H1 (cell line): ENCODE measurements around the gene ERP29. TPM values are rescaled to one million over a fixed set of nuclear protein-coding genes. Genes with fewer than 3 reads are reported as not detected.

Experiments
- CTCF ChIA-PET: fragments of 300-600 bp; sonication (Branson Sonifier 250); formaldehyde crosslinking; loops from one replicate; lab custom pipeline; 2021; ENCODE audit not compliant: partially characterized antibody; lab: Charles Lee
- POLR2A ChIA-PET: fragments of 300-600 bp; sonication (Branson Sonifier 250); formaldehyde crosslinking; loops from one replicate; lab custom pipeline; 2021; ENCODE audit warnings: inconsistent platforms; ENCODE audit not compliant: partially characterized antibody; lab: Charles Lee
- DNase-seq, 2 experiments: peaks; one replicate each; pipeline versions ENCODE4 v3.0.0 to v3.0.0-alpha.2; 2010 to 2022; ENCODE audit warnings: low spot score in 2 of 2, low read depth in 1 of 2, mixed read lengths in 1 of 2
- FAIRE-seq: peaks from 2 replicates; lab custom pipeline; 2011; peaks lifted over from hg19 to GRCh38; lab: Jason Lieb, UNC
- H2AFZ ChIP-seq: 2 replicates; pipeline ENCODE4 v1.8.1; 2012; ENCODE audit warnings: low read length, inconsistent platforms
- H2AK5ac ChIP-seq: 2 replicates; pipeline ENCODE4 v1.6.1; 2013; ENCODE audit warnings: low read depth, low read length
- H2BK120ac ChIP-seq: replicated peaks from 2 replicates; pipeline ENCODE3; 2013; ENCODE audit warnings: low read depth, low read length, inconsistent platforms
- H2BK12ac ChIP-seq: 2 replicates; pipeline ENCODE4 v1.6.1; 2013; ENCODE audit warnings: low read depth, low read length
- H2BK15ac ChIP-seq: 2 replicates; pipeline ENCODE4 v1.6.1; 2013; ENCODE audit warnings: low read length
- H2BK20ac ChIP-seq: 2 replicates; pipeline ENCODE4 v1.6.1; 2013; ENCODE audit warnings: low read length
- H2BK5ac ChIP-seq: 2 replicates; pipeline ENCODE4 v1.6.1; 2013; ENCODE audit warnings: low read depth, low read length
- H3K14ac ChIP-seq: 2 replicates; pipeline ENCODE4 v1.6.1; 2013; ENCODE audit warnings: inconsistent platforms; ENCODE audit not compliant: insufficient read length
- H3K18ac ChIP-seq: 2 replicates; pipeline ENCODE4 v1.6.1; 2013; ENCODE audit warnings: low read length; ENCODE audit errors: extremely low read depth
- H3K23ac ChIP-seq: 2 replicates; pipeline ENCODE4 v1.6.1; 2013; ENCODE audit warnings: inconsistent platforms; ENCODE audit not compliant: insufficient read length
- H3K23me2 ChIP-seq: 2 replicates; pipeline ENCODE4 v1.6.1; 2013; ENCODE audit warnings: low read depth, low read length
- H3K27ac ChIP-seq: 2 replicates; pipeline ENCODE4 v1.6.1; 2011; ENCODE audit warnings: low read depth, low read length, inconsistent platforms
- H3K27me3 ChIP-seq, 4 experiments: replicated peaks in 1 of 4; 1 replicate in 1 of 4; 2 replicates in 3 of 4; pipeline versions ENCODE4 v1.6.1 to v1.8.1; 2011 to 2013; ENCODE audit warnings: low read length in 3 of 4, mild to moderate bottlenecking in 3 of 4, inconsistent platforms in 2 of 4, mixed read lengths in 2 of 4, moderate library complexity in 1 of 4; ENCODE audit not compliant: control insufficient read depth in 3 of 4, insufficient read depth in 3 of 4; ENCODE audit errors: extremely low read depth in 1 of 4
- H3K36me3 ChIP-seq, 4 experiments: 2 replicates each; pipeline versions ENCODE4 v1.6.1 to v1.8.1; 2011 to 2013; ENCODE audit warnings: mild to moderate bottlenecking in 4 of 4, low read length in 3 of 4, moderate library complexity in 2 of 4, control low read depth in 1 of 4, inconsistent platforms in 1 of 4; ENCODE audit not compliant: insufficient read depth in 4 of 4, control insufficient read depth in 2 of 4
- H3K4ac ChIP-seq: replicated peaks from 2 replicates; pipeline ENCODE3; 2013; ENCODE audit warnings: low read length, low read depth, mixed read lengths, inconsistent platforms; ENCODE audit not compliant: insufficient read length
- H3K4me1 ChIP-seq, 4 experiments: replicated peaks in 1 of 4; 1 replicate in 1 of 4; 2 replicates in 3 of 4; pipeline versions ENCODE4 v1.6.1 to v1.8.1; 2011 to 2013; ENCODE audit warnings: low read length in 3 of 4, inconsistent platforms in 2 of 4, mixed read lengths in 1 of 4; ENCODE audit not compliant: insufficient read depth in 4 of 4, control insufficient read depth in 3 of 4
- H3K4me2 ChIP-seq, 2 experiments: 2 replicates each; pipeline versions ENCODE4 v1.6.1 to v1.8.1; 2011 to 2013; ENCODE audit warnings: low read depth in 2 of 2, low read length in 2 of 2, control low read depth in 1 of 2, inconsistent platforms in 1 of 2, mild to moderate bottlenecking in 1 of 2; ENCODE audit not compliant: insufficient read depth in 1 of 2
- H3K4me3 ChIP-seq, 4 experiments: fragments of 200-600, 300-600 bp in 1 of 4; sonication (generic), shearing (Covaris generic), sonication (Bioruptor Twin) in 1 of 4; 2 replicates each; pipeline versions ENCODE4 v1.5.1 to v1.8.1; 2011 to 2016; ENCODE audit warnings: low read length in 4 of 4, low read depth in 3 of 4, control low read depth in 2 of 4, inconsistent platforms in 2 of 4, mild to moderate bottlenecking in 2 of 4, mixed read lengths in 1 of 4, moderate library complexity in 1 of 4; ENCODE audit not compliant: insufficient read depth in 2 of 4; ENCODE audit errors: extremely low read depth in 1 of 4
- H3K56ac ChIP-seq: replicated peaks from 2 replicates; pipeline ENCODE3; 2013; ENCODE audit warnings: low read depth, mild to moderate bottlenecking, mixed read lengths, low read length, inconsistent platforms; ENCODE audit not compliant: insufficient read length
- H3K79me1 ChIP-seq: 2 replicates; pipeline ENCODE4 v1.6.1; 2013; ENCODE audit warnings: low read depth, low read length, control low read depth
- H3K79me2 ChIP-seq, 2 experiments: 2 replicates each; pipeline versions ENCODE4 v1.6.1 to v1.8.1; 2012 to 2013; ENCODE audit warnings: low read length in 2 of 2, mild to moderate bottlenecking in 2 of 2, inconsistent platforms in 1 of 2; ENCODE audit not compliant: insufficient read depth in 2 of 2, control insufficient read depth in 1 of 2
- H3K9ac ChIP-seq, 4 experiments: replicated peaks in 1 of 4; 1 replicate in 1 of 4; 2 replicates in 3 of 4; pipeline versions ENCODE4 v1.6.1 to v1.8.1; 2011 to 2013; ENCODE audit warnings: low read depth in 3 of 4, low read length in 3 of 4, control low read depth in 2 of 4, mild to moderate bottlenecking in 2 of 4, moderate library complexity in 2 of 4, inconsistent platforms in 1 of 4; ENCODE audit errors: extremely low read depth in 1 of 4
- H3K9me3 ChIP-seq, 2 experiments: 2 replicates each; pipeline versions ENCODE4 v1.6.1 to v1.8.1; 2012 to 2013; ENCODE audit warnings: mild to moderate bottlenecking in 2 of 2, moderate library complexity in 2 of 2, control low read depth in 1 of 2, inconsistent platforms in 1 of 2, low read depth in 1 of 2, low read length in 1 of 2, mixed read lengths in 1 of 2; ENCODE audit not compliant: insufficient read depth in 2 of 2
- H4K20me1 ChIP-seq, 2 experiments: replicated peaks in 1 of 2; 2 replicates each; pipeline versions ENCODE3 to v1.8.1; 2011 to 2013; ENCODE audit warnings: inconsistent platforms in 2 of 2, low read length in 2 of 2, mild to moderate bottlenecking in 1 of 2; ENCODE audit not compliant: insufficient read depth in 2 of 2, control insufficient read depth in 1 of 2
- H4K5ac ChIP-seq: 2 replicates; pipeline ENCODE4 v1.6.1; 2013; ENCODE audit warnings: low read length, low read depth, mixed read lengths, inconsistent platforms; ENCODE audit not compliant: insufficient read length
- H4K8ac ChIP-seq: 2 replicates; pipeline ENCODE4 v1.8.0; 2013; ENCODE audit warnings: mild to moderate bottlenecking, moderate library complexity, low read length, inconsistent platforms; ENCODE audit not compliant: insufficient read depth; ENCODE audit errors: extremely low read depth
- H4K91ac ChIP-seq: replicated peaks from 2 replicates; pipeline ENCODE3; 2013; ENCODE audit warnings: low read length, mixed read lengths, inconsistent platforms; ENCODE audit not compliant: insufficient read length
- BACH1 ChIP-seq: IDR thresholded peaks from 2 replicates; pipeline ENCODE4 v1.6.1; 2012; ENCODE audit warnings: low read length, improper control_type of control experiment
- BCL11A ChIP-seq, 2 experiments: IDR thresholded peaks; one replicate each; pipeline ENCODE4 v1.6.1; 2011; ENCODE audit warnings: low read depth in 2 of 2, low read length in 2 of 2, mild to moderate bottlenecking in 2 of 2
- CEBPB ChIP-seq: IDR thresholded peaks from 2 replicates; pipeline ENCODE4 v1.6.1; 2012; ENCODE audit warnings: low read depth, low read length
- CTBP2 ChIP-seq: IDR thresholded peaks from 2 replicates; pipeline ENCODE4 v1.7.0; 2011; ENCODE audit warnings: borderline replicate concordance, mild to moderate bottlenecking, moderate library complexity, mixed read lengths, low read length; ENCODE audit not compliant: insufficient read depth, insufficient read length
- FOSL1 ChIP-seq: IDR thresholded peaks from 2 replicates; pipeline ENCODE4 v1.6.1; 2011; ENCODE audit warnings: mild to moderate bottlenecking, low read depth, low read length, moderate library complexity; ENCODE audit not compliant: insufficient read depth
- GABPA ChIP-seq: IDR thresholded peaks from 2 replicates; pipeline ENCODE4 v1.6.1; 2011; ENCODE audit warnings: mild to moderate bottlenecking, low read length, moderate library complexity, borderline replicate concordance; ENCODE audit not compliant: insufficient read depth
- NANOG ChIP-seq: IDR thresholded peaks from 2 replicates; pipeline ENCODE4 v1.6.1; 2011; ENCODE audit warnings: low read length, low read depth, mild to moderate bottlenecking, inconsistent platforms; ENCODE audit not compliant: insufficient read depth, poor library complexity, severe bottlenecking
- POLR2AphosphoS5 ChIP-seq: IDR thresholded peaks from 2 replicates; pipeline ENCODE4 v1.6.1; 2011; ENCODE audit warnings: low read depth, low read length
- RAD21 ChIP-seq, 2 experiments: IDR thresholded peaks in 1 of 2; conservative IDR thresholded peaks in 1 of 2; 2 replicates each; pipeline ENCODE4 v1.6.1; 2011; ENCODE audit warnings: low read depth in 2 of 2, low read length in 2 of 2, improper control_type of control experiment in 1 of 2, inconsistent platforms in 1 of 2, mild to moderate bottlenecking in 1 of 2, moderate library complexity in 1 of 2
- RBBP5 ChIP-seq: IDR thresholded peaks from 2 replicates; pipeline ENCODE4 v1.7.1; 2012; ENCODE audit warnings: low read depth, mild to moderate bottlenecking, inconsistent platforms, low read length, moderate library complexity, borderline replicate concordance
- RFX5 ChIP-seq: IDR thresholded peaks from 2 replicates; pipeline ENCODE4 v1.6.1; 2011; ENCODE audit warnings: low read depth, low read length, improper control_type of control experiment, borderline replicate concordance
- SUZ12 ChIP-seq: fragments of 200-600 bp; sonication (generic); IDR thresholded peaks from 2 replicates; pipeline ENCODE4 v1.6.1; 2012; ENCODE audit warnings: mild to moderate bottlenecking, inconsistent platforms, low read length, moderate library complexity, mixed read lengths
- TBP ChIP-seq: IDR thresholded peaks from 2 replicates; pipeline ENCODE4 v1.6.1; 2011; ENCODE audit warnings: low read depth, low read length, improper control_type of control experiment
- USF2 ChIP-seq: IDR thresholded peaks from 2 replicates; pipeline ENCODE4 v1.6.1; 2011; ENCODE audit warnings: low read length, improper control_type of control experiment
- polyA plus RNA-seq, 7 experiments: library from polyadenylated mRNA; depleted of rRNA in 3 of 7; stranded (reverse) in 5 of 7; unstranded in 2 of 7; fragments of >200 nt in 5 of 7; fragments of 200-250 nt in 2 of 7; gene quantifications; 1 replicate in 5 of 7; 2 replicates in 1 of 7; 4 replicates in 1 of 7; pipeline versions ENCODE4 v1.2.1 to v1.2.3, GENCODE V29; 2011 to 2013; ENCODE audit warnings: missing spikeins in 2 of 7, mixed read lengths in 2 of 7
- total RNA-seq: library from RNA; stranded (reverse); fragmentation: NEBNext Ultra II Directional; extraction: Animal tissue kit (Norgen Biotek cat#: 25700); gene quantifications from 2 replicates; pipeline ENCODE4 v1.2.1, GENCODE V29; 2021

The ERP29 gene
- total and polyA plus RNA-seq, 2 of the 8 experiments (the other 6 are each of a cell fraction or from before 2014, with no cell fraction given): 88.7 to 171 TPM

DNA sequence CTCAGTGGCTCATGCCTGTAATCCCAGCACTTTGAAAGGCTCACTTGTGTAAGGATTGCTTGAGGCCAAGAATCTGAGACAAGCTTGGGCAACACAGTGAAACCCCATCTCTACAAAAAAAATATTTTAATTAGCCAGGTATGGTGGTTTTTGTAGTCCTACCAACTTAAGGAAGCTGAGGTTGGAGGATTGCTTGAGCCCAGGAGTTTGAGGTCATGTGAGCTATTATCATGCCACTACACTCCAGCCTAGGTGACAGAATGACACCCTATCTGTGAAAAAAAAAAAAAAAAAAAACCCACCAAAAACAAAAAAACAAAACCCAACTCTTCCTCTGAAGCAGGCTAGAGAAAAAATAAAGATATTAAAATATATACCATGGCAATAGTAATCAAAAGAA, 41.4 kb upstream of the ERP29 start:
- H3K4me2 ChIP-seq: no peak overlapping the region
- H3K9me3 ChIP-seq: peaks cover 0 to 5% of the 10 kb centered on the region in 2 experiments; a peak in 1 of 4 replicates
- H3K36me3 ChIP-seq: no peaks in the 10 kb centered on the region
- H3K4me3 ChIP-seq: no peak overlapping the region
- H4K8ac ChIP-seq: no peak overlapping the region
- FAIRE-seq (no peak), DNase-seq (no peak)
- H3K14ac ChIP-seq: no peak overlapping the region
- H3K23ac ChIP-seq: no peak overlapping the region
- H3K23me2 ChIP-seq: no peaks in the 10 kb centered on the region
- H3K79me1 ChIP-seq: no peaks in the 10 kb centered on the region
- no peaks in the 10 kb centered on the region for H4K20me1 ChIP-seq
- no peak overlapping the region for H3K56ac ChIP-seq
- no peak overlapping the region for H2BK12ac ChIP-seq
- TF ChIP-seq SUZ12 (no peak), RAD21 (IDR thresholded peaks at IDR 0.05 in 1 of 2, conservative IDR thresholded peaks at IDR 0.05 in 1 of 2; ENCODE audit: low read depth in 2 of 2, low read length in 2 of 2) (no peak), GABPA (no peak), POLR2AphosphoS5 (no peak), BCL11A (IDR thresholded peaks at IDR 0.05; ENCODE audit: low read depth in 2 of 2, low read length in 2 of 2) (no peak), CEBPB (no peak), RBBP5 (no peak), BACH1 (no peak), FOSL1 (no peak), NANOG (no peak), CTBP2 (no peak), TBP (no peak), RFX5 (no peak), USF2 (no peak)
- TF ChIP-seq, all 59 proteins: peak for 0
- CTCF ChIA-PET: interaction anchor here (0.6 kb wide), 1 partner anchor 26 kb away, joined by 4 read pairs; no protein-coding TSS in a partner anchor
- Histone ChIP-seq H3K27ac (no peak overlapping the region), H2BK20ac (no peak overlapping the region), H3K27me3 (no peaks in the 10 kb centered on the region), H4K5ac (no peak overlapping the region), H3K18ac (no peak overlapping the region), H2BK5ac (no peak overlapping the region), H2AK5ac (no peak overlapping the region), H3K4me1 (no peaks in the 10 kb centered on the region), H3K4ac (no peak overlapping the region), H3K79me2 (no peaks in the 10 kb centered on the region), H2AFZ (no peak overlapping the region), H2BK120ac (no peak overlapping the region), H3K9ac (no peak overlapping the region), H4K91ac (no peak overlapping the region), H2BK15ac (no peak overlapping the region)
- POLR2A ChIA-PET: no interaction called here
